Ovary (tissue), 9 donors: ENCODE measurements around the gene CACNA1C. TPM values are rescaled to one million over a fixed set of nuclear protein-coding genes. Genes with fewer than 3 reads are reported as not detected.
"Not testable (repeated sequence)": the region's sequence is repeated elsewhere in the genome, so short reads cannot be mapped to it uniquely, and the experiment has no call there.

Experiments used
- DNase-seq, 5 donors: peaks; one replicate each; pipeline ENCODE4 v3.0.0-alpha.2; 2019 to 2020
- H3K27ac ChIP-seq, 2 donors: fragments of 200-600 bp; one replicate each; pipeline versions ENCODE4 v1.5.1 to v1.8.0; 2019 to 2022
- H3K27me3 ChIP-seq: fragments of 200-600 bp; one replicate; pipeline ENCODE4 v1.8.0; 2022
- H3K36me3 ChIP-seq: fragments of 200-600 bp; sonication (generic); one replicate; pipeline ENCODE4 v1.5.1; 2019
- H3K4me1 ChIP-seq: one replicate; pipeline ENCODE4 v1.8.1; 2013; ENCODE audit warnings: mild to moderate bottlenecking, moderate library complexity; ENCODE audit not compliant: insufficient read depth
- H3K4me3 ChIP-seq: fragments of 200-600 bp; sonication (generic); one replicate; pipeline ENCODE4 v1.5.1; 2017
- H3K9me3 ChIP-seq, 2 donors: fragments of 200-600 bp in 1 of 2; sonication (generic) in 1 of 2; one replicate each; pipeline versions ENCODE4 v1.5.1 to v1.8.1; 2013 to 2019; ENCODE audit warnings: mild to moderate bottlenecking in 1 of 2, moderate library complexity in 1 of 2
- CTCF ChIP-seq, 3 donors: fragments of 450-650 bp in 2 of 3; fragments of 200-600 bp in 1 of 3; IDR thresholded peaks; one replicate each; pipeline versions ENCODE4 v1.5.1 to v1.8.0; 2016 to 2022; ENCODE audit warnings: antibody characterized with exemption in 3 of 3, mild to moderate bottlenecking in 1 of 3
- EP300 ChIP-seq: sonication (generic); formaldehyde crosslinking; IDR thresholded peaks from one replicate; pipeline ENCODE4 v1.6.1; 2017; ENCODE audit warnings: antibody characterized with exemption
- POLR2A ChIP-seq: fragments of 450-650 bp; IDR thresholded peaks from one replicate; pipeline ENCODE4 v1.6.1; 2017; ENCODE audit warnings: antibody characterized with exemption, mild to moderate bottlenecking, moderate library complexity
- WGBS, 3 donors: extraction: QIAGEN DNeasy Blood & Tissue Kit in 1 of 3; methylation state at CpG; one replicate each; pipeline versions ENCODE4 v1.1.5 to v1.1.7; 2013 to 2017; 5-methylcytosine and 5-hydroxymethylcytosine counted together
- intact Hi-C, 4 donors: fragments of 100-400 bp; cut with DNase I; formaldehyde crosslinking; loops; one replicate each; pipeline versions ENCODE4 v1.11.0 to v1.15.1; 2022 to 2023
- polyA plus RNA-seq, 2 donors: library from polyadenylated mRNA; stranded (reverse); fragments of 200-250 nt in 1 of 2; fragments of 350-450 nt in 1 of 2; fragmentation: Illumina TruSeq in 1 of 2; extraction: RNeasy Lipid Tissue Mini Kit (QIAGEN cat#74804) in 1 of 2; gene quantifications; one replicate each; pipeline ENCODE4 v1.2.3, GENCODE V29; 2013 to 2014
- total RNA-seq, 7 donors: library from RNA; depleted of rRNA in 2 of 7; stranded (reverse); fragments of >200 nt in 2 of 7; fragmentation: NEBNext Ultra II Directional in 3 of 7; extraction: Animal tissue kit (Norgen Biotek cat#: 25700) in 3 of 7; gene quantifications; one replicate each; pipeline versions ENCODE4 v1.1.0 to v1.2.4, GENCODE V29; 2016 to 2023
- donor health status: DM: no; HTN: no; CAD: no; lungs with moderate emphysema.
- donor health status: DM: no; HTN: no; CAD: no.
- donor health status: Bipolar disorder and iron deficiency.
- donor health status: DM: yes; HTN: yes; CAD: no.
- donor health status: DM: no; HTN: no; CAD: no.
- donor health status: DM: yes; HTN: yes; CAD: no.

Gene CACNA1C
- total and polyA plus RNA-seq, 9 donors, result 2.2 to 8.3 (median 3.7) TPM

- H3K27ac ChIP-seq, result no peak overlapping the region
- DNase-seq, result no peak
Observed at GRCh38 chr12:2682296-2683251, 629.8 kb downstream of the CACNA1C start.

GRCh38 chr12:2683283-2684025 lies 630.7 kb downstream of the CACNA1C start:
- DNase-seq, result no peak
- intact Hi-C loops, result no loop called here
- Histone ChIP-seq H3K4me3 (no peak overlapping the region), H3K36me3 (no peaks in the 10 kb centered on the region), H3K27ac (no peak overlapping the region), H3K27me3 (no peaks in the 10 kb centered on the region), H3K4me1 (no peaks in the 10 kb centered on the region), H3K9me3 (no peaks in the 10 kb centered on the region)
- 73 to 80% (median 77%) methylated on average over 11 to 12 of the region's 12 CpGs for WGBS, 3 donors
- TF ChIP-seq EP300 (no peak), CTCF (IDR thresholded peaks at IDR 0.05) (no peak), POLR2A (no peak)

More at GRCh38 chr12:2682296-2683251, 629.8 kb downstream of the CACNA1C start:
- Histone ChIP-seq H3K36me3 (no peaks in the 10 kb centered on the region), H3K27me3 (no peaks in the 10 kb centered on the region), H3K4me3 (no peak overlapping the region), H3K4me1 (no peaks in the 10 kb centered on the region), H3K9me3 (no peaks in the 10 kb centered on the region)
- TF ChIP-seq EP300, result no peak
- no peak for TF ChIP-seq CTCF (IDR thresholded peaks at IDR 0.05)
- no peak for TF ChIP-seq POLR2A
- intact Hi-C loops, result no loop called here
- WGBS, 3 donors, result 53 to 66% (median 63%) methylated on average over 10 of the region's 10 CpGs

GRCh38 chr12:2684026-2684325 lies 631.2 kb downstream of the CACNA1C start:
- DNase-seq, H3K9me3 ChIP-seq, H3K4me3 ChIP-seq, H3K4me1 ChIP-seq, intact Hi-C loops, H3K27ac ChIP-seq, H3K36me3 ChIP-seq, H3K27me3 ChIP-seq: not testable (repeated sequence)
- WGBS, 3 donors, result 84 to 88% (median 86%) methylated on average over 6 of the region's 6 CpGs

GRCh38 chr12:2685620-2686279 lies 633.0 kb downstream of the CACNA1C start:
- intact Hi-C loops, H3K4me3 ChIP-seq, H3K36me3 ChIP-seq, H3K27me3 ChIP-seq, DNase-seq, H3K9me3 ChIP-seq, H3K4me1 ChIP-seq, H3K27ac ChIP-seq: not testable (repeated sequence)
- 82% methylated on average over 19 to 20 of the region's 20 CpGs for WGBS, 3 donors

DNA sequence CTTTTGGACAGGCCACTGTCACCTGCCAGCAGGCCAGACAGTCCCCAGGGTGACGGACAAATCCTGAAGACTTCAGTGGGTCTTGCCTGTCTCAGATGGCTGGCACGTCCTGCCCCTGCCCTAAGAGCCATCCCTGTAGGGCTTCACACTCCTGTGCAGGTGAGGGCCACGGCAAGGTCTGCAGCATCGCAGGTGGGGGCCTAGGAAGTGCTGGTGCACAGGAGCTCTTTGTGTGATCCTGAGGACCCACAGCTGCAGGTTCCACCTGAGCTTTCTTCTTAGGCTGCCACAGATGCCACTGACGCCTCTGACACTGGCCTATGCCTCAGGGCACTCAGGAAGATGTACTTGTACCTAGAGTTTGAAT lies 633.5 kb downstream of the CACNA1C start:
- intact Hi-C loops, result no loop called here
- no peak overlapping the region for H3K4me3 ChIP-seq
- no peaks in the 10 kb centered on the region for H3K36me3 ChIP-seq
- peaks cover 4% of the 10 kb centered on the region for H3K4me1 ChIP-seq
- no peaks in the 10 kb centered on the region for H3K27me3 ChIP-seq
- H3K9me3 ChIP-seq, result no peaks in the 10 kb centered on the region
- DNase-seq, result no peak
- TF ChIP-seq CTCF (IDR thresholded peaks at IDR 0.05) (no peak), POLR2A (no peak), EP300 (no peak)
- WGBS, 3 donors, result 90 to 93% (median 91%) methylated on average over 5 of the region's 5 CpGs
- H3K27ac ChIP-seq, result no peak overlapping the region
